Measurements from ENCODE around the gene DCTN1.
"Not testable (repeated sequence)": the region's sequence is repeated elsewhere in the genome, so short reads cannot be mapped to it uniquely, and the experiment has no call there.

The DCTN1 gene

DNA sequence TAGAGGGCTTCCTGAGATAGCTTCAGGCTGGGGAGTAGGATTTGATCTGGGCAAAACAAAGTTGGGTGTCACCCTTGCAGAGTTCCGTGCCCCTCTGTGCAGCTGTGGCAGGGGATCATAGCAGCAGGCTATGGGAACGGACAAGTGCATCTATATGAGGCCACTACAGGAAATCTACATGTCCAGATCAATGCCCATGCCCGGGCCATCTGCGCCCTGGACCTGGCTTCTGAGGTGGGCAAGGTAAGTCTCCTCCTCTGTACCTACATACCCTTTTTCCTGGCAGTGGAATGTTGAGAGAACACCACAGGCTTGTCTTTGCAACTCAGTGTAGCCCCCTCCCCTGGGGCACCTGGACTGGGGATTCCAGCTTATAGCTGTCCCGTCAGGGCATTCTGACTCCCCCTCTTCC is 44.9 kb upstream of the DCTN1 start:
- TF ChIP-seq CTCF (IDR thresholded peaks at IDR 0.05; ENCODE audit: insufficient read depth, low read length, poor library complexity, severe bottlenecking): no peak
- peaks cover 8% of the 10 kb centered on the region for H3K36me3 ChIP-seq (ENCODE audit: control insufficient read depth, insufficient read depth, low read length)

GRCh38 chr2:74424139-74424992 is 44.3 kb upstream of the DCTN1 start:
- H3K4me3 ChIP-seq (replicated peaks; ENCODE audit: low read depth, low read length): no peak overlapping the region
- H3K36me3 ChIP-seq (ENCODE audit: control insufficient read depth, insufficient read depth, low read length): peaks cover 8% of the 10 kb centered on the region
- no peak for TF ChIP-seq CTCF (IDR thresholded peaks at IDR 0.05; ENCODE audit: insufficient read depth, low read length, poor library complexity, severe bottlenecking)
- no peaks in the 10 kb centered on the region for H3K27me3 ChIP-seq (replicated peaks; ENCODE audit: control insufficient read depth, insufficient read depth, low read length)
- no peak for DNase-seq (ENCODE audit: extremely low read depth, insufficient read length)

More for the DNA sequence above, 44.9 kb upstream of the DCTN1 start:
- H3K4me3 ChIP-seq (replicated peaks; ENCODE audit: low read depth, low read length): no peak overlapping the region
- DNase-seq (ENCODE audit: extremely low read depth, insufficient read length): no peak
- no peaks in the 10 kb centered on the region for H3K27me3 ChIP-seq (replicated peaks; ENCODE audit: control insufficient read depth, insufficient read depth, low read length)

DNA sequence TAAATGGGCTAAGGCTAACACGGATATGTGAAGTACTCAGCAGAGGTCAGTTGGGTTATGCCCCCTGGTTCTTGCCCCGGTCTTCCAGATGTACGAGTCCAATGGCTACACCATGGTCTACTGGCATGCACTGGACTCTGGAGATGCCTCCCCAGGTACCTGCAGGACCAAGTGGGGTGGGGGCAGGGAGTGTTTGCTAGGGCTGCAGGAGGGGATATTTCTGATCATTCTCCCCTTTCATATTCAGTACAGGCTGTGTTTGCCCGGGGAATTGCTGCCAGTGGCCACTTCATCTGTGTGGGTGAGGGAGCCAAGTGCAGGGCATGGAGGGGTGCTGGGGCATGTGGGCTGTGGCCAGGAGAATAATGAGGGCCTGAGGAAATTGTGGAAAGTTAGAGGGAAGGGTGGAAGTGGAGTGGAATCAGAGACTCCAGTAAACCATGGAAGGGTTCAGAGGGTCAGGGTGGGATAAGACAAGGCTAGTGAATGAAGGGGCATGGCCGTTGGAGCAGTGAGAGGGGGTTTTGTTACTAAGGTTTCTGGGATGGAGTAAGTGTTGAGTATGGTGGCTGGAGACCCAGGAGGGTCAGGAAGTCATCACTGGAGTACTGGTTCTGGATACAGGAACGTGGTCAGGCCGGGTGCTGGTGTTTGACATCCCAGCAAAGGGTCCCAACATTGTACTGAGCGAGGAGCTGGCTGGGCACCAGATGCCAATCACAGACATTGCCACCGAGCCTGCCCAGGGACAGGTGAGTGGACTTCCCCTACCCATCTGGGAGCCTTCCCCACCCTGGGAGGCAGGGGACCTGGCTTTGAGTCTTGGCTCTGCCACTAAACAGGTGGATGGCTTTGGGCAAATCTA is 43.4 kb upstream of the DCTN1 start:
- DNase-seq (ENCODE audit: extremely low read depth, insufficient read length): no peak
- H3K4me3 ChIP-seq (replicated peaks; ENCODE audit: low read depth, low read length): no peak overlapping the region
- H3K27me3 ChIP-seq (replicated peaks; ENCODE audit: control insufficient read depth, insufficient read depth, low read length): no peaks in the 10 kb centered on the region
- H3K36me3 ChIP-seq (ENCODE audit: control insufficient read depth, insufficient read depth, low read length): peaks cover 8% of the 10 kb centered on the region
- no peak for TF ChIP-seq CTCF (IDR thresholded peaks at IDR 0.05; ENCODE audit: insufficient read depth, low read length, poor library complexity, severe bottlenecking)

DNA sequence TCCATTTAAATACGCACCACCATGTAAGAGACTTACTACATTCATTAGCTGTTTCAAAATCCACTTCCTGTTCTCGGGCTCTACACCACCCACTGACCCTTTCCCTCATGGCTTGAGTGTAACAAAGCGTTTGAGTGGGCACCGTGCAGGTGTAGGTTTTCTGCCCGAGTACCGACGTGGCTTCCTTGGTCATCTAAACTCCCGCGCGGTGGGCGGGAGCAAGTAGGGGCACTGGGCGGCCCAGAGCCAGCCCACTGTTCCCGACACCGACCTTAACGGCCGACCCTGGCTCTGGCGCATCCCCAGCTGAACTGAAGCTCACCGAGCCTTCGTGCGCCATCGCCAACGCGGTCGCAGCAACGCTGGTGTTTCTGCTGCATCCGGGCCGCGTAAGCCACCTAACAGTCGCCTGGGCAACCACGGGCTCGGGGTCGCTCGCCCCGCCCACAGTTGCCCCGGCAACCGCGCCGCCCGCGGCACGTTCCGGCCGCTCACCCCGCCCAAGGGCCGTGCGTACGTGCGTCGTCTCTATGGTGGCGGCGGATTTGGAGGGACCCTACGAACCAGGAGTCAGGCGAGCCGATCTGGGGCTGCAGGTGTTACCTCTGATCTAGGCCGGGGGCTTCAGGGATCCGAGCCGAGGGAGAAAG is 41.2 kb upstream of the DCTN1 start, which contains the start of the genes C2orf81 and WDR54:
Gene C2orf81 (minus strand): TSS at position 399 of the 650 bp plus-strand sequence. CDS start 59 bp downstream, at position 340.
Gene WDR54 (plus strand): TSS at position 510 of the 650 bp plus-strand sequence. CDS start 424 bp downstream, outside the sequence.
- peak; percentile 99 for DNase-seq (ENCODE audit: extremely low read depth, insufficient read length)
- Histone ChIP-seq H3K27me3 (replicated peaks; ENCODE audit: control insufficient read depth, insufficient read depth, low read length) (no peaks in the 10 kb centered on the region), H3K36me3 (ENCODE audit: control insufficient read depth, insufficient read depth, low read length) (peaks cover 8% of the 10 kb centered on the region), H3K4me3 (replicated peaks; ENCODE audit: low read depth, low read length) (peak within 1 kb of the TSS; percentile 97)
- no peak for TF ChIP-seq CTCF (IDR thresholded peaks at IDR 0.05; ENCODE audit: insufficient read depth, low read length, poor library complexity, severe bottlenecking)

GRCh38 chr2:74420443-74421103 is 40.5 kb upstream of the DCTN1 start:
- not testable (repeated sequence) for H3K27me3 ChIP-seq (replicated peaks; ENCODE audit: control insufficient read depth, insufficient read depth, low read length); H3K36me3 ChIP-seq (ENCODE audit: control insufficient read depth, insufficient read depth, low read length); DNase-seq (ENCODE audit: extremely low read depth, insufficient read length)
- H3K4me3 ChIP-seq (replicated peaks; ENCODE audit: low read depth, low read length): peak overlapping the region; percentile 97

Data from GM06990 (cell line).